Measurements from ENCODE around the gene TRIM50.
"Not testable (repeated sequence)": the region's sequence is repeated elsewhere in the genome, so short reads cannot be mapped to it uniquely, and the experiment has no call there.

TRIM50 gene

GRCh38 chr7:73327922-73328321 lies at the start of gene TRIM50, which contains the start of gene FKBP6:
TSS of gene TRIM50 (minus strand) at chr7:73328082. CDS start at chr7:73324787, 3,295 bp downstream.
TSS of gene FKBP6 (plus strand) at chr7:73328161. CDS start at chr7:73328429, 268 bp downstream.
- not testable (repeated sequence) for DNase-seq (ENCODE audit: extremely low read depth in 1 of 2, low read depth in 1 of 2)

GRCh38 chr7:73376671-73377412 lies 49.0 kb upstream of the TRIM50 start:
- no peak for DNase-seq (ENCODE audit: extremely low read depth in 1 of 2, low read depth in 1 of 2)

DNA sequence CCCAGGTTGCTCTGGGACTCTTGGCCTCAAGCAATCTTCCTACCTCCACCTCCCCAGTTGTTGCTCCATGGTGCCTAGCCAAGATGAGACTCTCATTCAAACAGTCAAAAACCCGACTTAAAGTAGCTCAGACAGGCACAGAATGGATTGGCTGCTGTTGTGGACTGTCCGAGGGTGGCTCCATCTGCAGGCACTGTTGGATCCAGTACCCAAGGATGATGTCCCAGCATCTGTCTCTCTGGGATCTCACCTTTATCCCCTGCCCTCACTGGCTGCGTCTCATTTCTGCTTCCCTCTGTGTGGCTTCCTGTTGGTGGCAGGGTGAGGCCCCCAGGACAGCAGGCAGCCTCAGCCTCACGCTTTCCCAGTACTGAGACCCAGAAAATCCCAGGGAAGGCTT lies 48.4 kb upstream of the TRIM50 start:
- not testable (repeated sequence) for DNase-seq (ENCODE audit: extremely low read depth in 1 of 2, low read depth in 1 of 2)

GRCh38 chr7:73373741-73374140 lies 45.9 kb upstream of the TRIM50 start:
- no peak for DNase-seq (ENCODE audit: extremely low read depth in 1 of 2, low read depth in 1 of 2)

- DNase-seq (ENCODE audit: extremely low read depth in 1 of 2, low read depth in 1 of 2) = no peak
Measured at GRCh38 chr7:73369622-73370021, 41.7 kb upstream of the TRIM50 start.

DNA sequence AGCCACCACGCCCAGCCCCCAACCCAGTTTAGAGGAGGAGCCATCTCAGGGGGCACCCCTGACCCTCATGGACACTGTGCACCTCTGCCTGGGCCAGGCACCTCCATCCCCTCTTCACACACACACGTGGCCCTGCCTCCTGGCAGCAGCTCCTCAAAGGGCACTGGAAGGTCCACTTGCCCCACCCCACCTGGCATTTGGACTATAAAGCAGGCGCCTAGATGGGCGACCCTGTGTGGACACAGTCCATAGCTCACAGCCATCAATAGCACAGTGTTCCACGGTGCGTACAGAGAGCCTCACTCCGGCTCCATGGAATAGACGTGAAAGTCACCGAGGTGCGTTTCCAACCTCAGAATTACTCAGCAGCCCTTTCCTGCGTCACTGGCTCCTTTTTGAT lies 41.1 kb upstream of the TRIM50 start:
- no peak for DNase-seq (ENCODE audit: extremely low read depth in 1 of 2, low read depth in 1 of 2)

GRCh38 chr7:73366990-73367389 lies 39.1 kb upstream of the TRIM50 start:
- DNase-seq (ENCODE audit: extremely low read depth in 1 of 2, low read depth in 1 of 2) = no peak

DNA sequence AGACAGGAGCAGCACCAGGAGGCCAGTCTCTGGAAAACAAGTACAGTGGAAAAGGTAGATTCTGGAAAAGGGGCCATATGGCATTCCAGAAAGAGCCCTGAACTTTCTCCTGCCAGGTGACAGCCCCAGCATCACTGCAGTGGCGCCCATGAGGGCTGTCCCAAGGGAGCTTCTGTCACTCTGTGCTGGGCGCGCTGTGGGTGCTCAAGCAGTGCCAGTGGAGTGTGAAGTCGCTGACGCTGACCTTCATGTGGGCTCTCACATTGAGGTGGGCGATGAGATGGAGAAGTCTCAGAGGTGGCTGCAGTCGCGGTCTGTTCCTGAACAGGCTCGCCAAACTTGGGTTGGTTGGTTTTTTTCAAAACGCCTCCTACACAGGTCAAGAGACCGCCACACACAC lies 38.2 kb upstream of the TRIM50 start:
- DNase-seq (ENCODE audit: extremely low read depth in 1 of 2, low read depth in 1 of 2) = no peak

DNA sequence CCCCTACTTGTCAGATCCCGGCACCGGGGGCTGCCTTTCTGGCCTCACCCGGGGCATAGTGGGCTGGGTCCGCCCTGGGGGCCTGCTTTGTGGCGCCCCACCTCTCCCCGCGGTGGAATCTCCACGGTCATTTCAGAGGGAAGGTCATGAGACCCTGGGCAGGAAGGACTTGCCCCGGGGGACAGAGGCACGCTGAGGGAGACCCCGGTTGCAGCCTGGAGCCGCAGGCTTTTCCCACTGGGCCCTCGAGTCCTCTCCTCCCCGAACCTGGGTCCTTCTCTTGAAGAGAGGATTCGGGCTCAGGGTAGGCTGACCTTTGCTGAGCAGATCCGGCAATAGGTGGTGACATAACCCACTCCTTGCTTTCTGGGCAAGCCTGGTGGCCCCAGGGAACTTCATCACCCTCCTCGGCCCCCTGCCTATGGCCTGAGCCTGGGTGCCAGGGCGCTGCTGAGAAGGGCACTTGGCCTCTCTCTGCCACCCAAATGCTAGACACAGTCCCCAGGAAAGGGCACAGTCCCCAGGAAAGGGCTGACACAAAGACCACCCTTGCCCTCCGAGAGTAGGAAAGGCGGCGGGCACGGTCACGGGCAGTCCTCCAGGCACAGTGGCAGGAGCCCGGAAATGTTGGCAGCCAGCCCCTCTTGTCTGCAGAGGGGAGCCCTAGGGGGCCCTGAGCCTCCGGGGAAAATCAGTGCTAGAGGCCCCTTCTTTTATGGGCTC lies 36.3 kb upstream of the TRIM50 start:
- no peak for DNase-seq (ENCODE audit: extremely low read depth in 1 of 2, low read depth in 1 of 2)

- no peak for DNase-seq (ENCODE audit: extremely low read depth in 1 of 2, low read depth in 1 of 2)
Measured at GRCh38 chr7:73363225-73364005, 35.5 kb upstream of the TRIM50 start.

- not testable (repeated sequence) for DNase-seq (ENCODE audit: extremely low read depth in 1 of 2, low read depth in 1 of 2)
Measured at GRCh38 chr7:73360590-73360989, 32.7 kb upstream of the TRIM50 start.

- no peak for DNase-seq (ENCODE audit: extremely low read depth in 1 of 2, low read depth in 1 of 2)
Measured at GRCh38 chr7:73359746-73360375, 32.0 kb upstream of the TRIM50 start.

DNA sequence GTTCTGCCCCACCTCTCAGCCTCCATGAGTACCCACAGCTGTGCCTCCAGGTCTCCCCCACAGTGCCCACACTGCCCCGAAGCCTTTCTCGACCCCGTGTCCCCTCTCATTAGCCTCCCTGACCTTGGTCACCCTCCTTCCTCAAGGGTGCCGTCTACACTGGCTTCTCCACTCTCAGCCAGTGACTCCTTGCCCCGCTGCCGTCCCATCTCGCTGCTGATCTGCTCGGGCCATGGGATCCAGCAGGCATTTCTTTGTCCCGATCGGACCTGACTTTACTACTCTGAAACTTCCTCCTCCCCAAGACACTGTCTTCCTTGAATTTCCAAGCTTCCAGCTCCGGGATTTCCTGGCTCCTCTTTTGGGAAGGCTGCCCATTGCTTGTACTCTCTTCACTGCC lies 31.4 kb upstream of the TRIM50 start:
- DNase-seq (ENCODE audit: extremely low read depth in 1 of 2, low read depth in 1 of 2) = no peak

GRCh38 chr7:73358590-73359275 lies 30.9 kb upstream of the TRIM50 start:
- DNase-seq (ENCODE audit: extremely low read depth in 1 of 2, low read depth in 1 of 2) = no peak

DNA sequence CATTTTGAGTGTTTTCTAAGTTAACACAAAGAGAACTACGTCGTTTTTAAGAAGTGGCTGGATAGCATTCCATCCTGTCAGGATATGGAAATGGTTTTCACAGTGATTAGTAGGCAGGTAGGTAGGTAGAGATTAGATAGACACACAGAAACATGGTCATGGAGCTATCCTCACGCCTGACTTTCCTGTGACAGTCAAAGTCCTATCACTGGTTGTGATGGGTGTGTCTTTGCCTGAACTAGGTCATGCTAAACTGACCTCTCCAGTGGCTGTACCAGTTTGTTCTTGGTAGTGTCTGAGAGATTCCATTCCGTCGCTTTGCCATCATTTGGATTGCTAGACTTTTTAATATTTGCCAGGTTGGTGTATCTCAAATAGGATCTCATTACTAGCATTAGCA lies 28.3 kb upstream of the TRIM50 start:
- no peak for DNase-seq (ENCODE audit: extremely low read depth in 1 of 2, low read depth in 1 of 2)

- no peak for DNase-seq (ENCODE audit: extremely low read depth in 1 of 2, low read depth in 1 of 2)
Measured at GRCh38 chr7:73354821-73355220, 26.9 kb upstream of the TRIM50 start.

- DNase-seq (ENCODE audit: extremely low read depth in 1 of 2, low read depth in 1 of 2) = no peak
Measured at GRCh38 chr7:73354196-73354595, 26.3 kb upstream of the TRIM50 start.

DNA sequence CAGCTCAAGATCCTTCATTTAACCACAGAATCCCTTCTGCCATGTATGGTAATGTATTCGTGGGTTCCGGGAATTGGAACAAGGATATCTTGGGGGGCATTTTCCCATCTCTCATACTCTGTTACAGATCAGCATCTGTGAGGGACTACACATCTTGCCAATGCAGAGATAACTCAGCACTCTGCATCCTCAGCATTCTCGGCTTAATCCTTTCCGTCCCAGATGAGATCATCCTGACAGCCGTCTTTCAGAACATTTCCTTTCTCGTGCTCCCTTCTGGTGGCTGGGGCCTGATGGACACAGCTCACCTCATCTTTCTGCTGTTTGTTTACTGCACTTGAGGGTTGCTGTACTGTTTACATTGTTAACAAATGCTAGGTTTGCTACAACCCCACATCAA lies 25.4 kb upstream of the TRIM50 start:
- DNase-seq (ENCODE audit: extremely low read depth in 1 of 2, low read depth in 1 of 2) = no peak

- no peak for DNase-seq (ENCODE audit: extremely low read depth in 1 of 2, low read depth in 1 of 2)
Measured at GRCh38 chr7:73352784-73353183, 24.9 kb upstream of the TRIM50 start.

DNA sequence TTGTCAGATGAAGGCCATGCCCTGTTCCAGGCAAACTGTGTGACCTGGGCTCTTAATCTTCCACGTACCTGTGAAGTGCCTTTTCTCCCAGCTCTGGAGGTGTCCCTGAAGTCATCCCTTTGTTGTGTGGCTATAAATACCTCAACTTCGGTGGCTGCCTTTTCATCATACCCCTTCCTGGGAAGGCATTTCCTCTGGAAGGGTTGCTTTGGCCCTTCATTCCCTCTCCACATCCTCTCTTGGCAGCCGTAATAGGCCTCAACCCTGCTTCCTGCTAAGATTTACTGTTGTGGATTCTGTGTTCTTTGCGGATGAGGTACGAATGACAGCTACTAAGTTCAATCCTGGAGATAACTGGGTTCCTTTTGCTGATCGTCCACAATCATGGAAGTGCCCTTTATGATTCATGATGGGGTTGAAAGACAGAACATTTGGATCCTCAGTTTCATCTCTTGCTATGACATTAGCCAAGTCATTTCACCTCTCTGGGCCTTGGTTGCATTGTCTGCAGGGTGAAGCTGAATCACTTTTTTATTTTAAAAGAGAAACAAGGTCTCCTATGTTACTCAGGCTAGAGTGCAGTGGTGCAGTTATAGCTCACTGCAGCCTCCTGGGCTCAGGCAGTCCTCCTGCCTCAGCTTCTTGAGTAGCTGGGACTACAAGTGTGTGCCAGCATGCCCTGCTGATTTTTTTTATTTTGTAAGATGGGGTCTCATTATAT lies 23.7 kb upstream of the TRIM50 start:
- DNase-seq (ENCODE audit: extremely low read depth in 1 of 2, low read depth in 1 of 2) = no peak

Data from stimulated activated CD8-positive, alpha-beta memory T cell treated with anti-CD3 and anti-CD28 coated beads, Interleukin-7, amount 100 ng/mL, for 48 hours (primary cell).